Measurements from ENCODE around the gene KDELR3.

The KDELR3 gene

DNA sequence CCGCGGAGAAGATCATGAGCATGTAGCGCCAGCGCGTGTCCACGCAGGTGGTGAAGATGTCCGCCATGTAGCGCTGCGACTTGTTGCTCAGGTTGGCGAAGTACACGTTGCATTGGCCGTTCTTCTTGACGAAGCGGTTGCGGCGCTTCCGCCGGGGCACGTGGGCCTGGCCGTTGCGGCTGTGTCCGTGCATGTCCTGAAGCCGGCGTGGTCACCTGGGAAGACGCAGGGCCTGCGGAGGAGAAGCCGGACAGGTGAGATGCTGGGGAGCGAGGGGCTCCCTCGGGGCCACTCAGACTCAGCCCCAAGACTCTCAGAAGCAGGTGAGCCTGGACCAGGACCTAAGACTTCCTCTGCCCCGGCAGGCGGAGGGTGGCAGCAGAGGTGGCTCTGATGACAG, 40.0 kb upstream of the KDELR3 start:
- H3K9ac ChIP-seq (ENCODE audit: low read depth, low read length), result no peak overlapping the region
- H3K4me3 ChIP-seq (ENCODE audit: low read length), result no peak overlapping the region
- no peak overlapping the region for H3K27ac ChIP-seq (ENCODE audit: low read length)
- no peaks in the 10 kb centered on the region for H3K9me3 ChIP-seq (ENCODE audit: insufficient read depth, low read depth, low read length)
- peaks cover 4% of the 10 kb centered on the region; the same call in 1 of the 2 replicates for H3K4me1 ChIP-seq (ENCODE audit: insufficient read depth, low read length)
- no peaks in the 10 kb centered on the region for H3K27me3 ChIP-seq (ENCODE audit: insufficient read depth, low read length)
- H3K36me3 ChIP-seq (ENCODE audit: insufficient read depth, low read depth, low read length), result no peaks in the 10 kb centered on the region

DNA sequence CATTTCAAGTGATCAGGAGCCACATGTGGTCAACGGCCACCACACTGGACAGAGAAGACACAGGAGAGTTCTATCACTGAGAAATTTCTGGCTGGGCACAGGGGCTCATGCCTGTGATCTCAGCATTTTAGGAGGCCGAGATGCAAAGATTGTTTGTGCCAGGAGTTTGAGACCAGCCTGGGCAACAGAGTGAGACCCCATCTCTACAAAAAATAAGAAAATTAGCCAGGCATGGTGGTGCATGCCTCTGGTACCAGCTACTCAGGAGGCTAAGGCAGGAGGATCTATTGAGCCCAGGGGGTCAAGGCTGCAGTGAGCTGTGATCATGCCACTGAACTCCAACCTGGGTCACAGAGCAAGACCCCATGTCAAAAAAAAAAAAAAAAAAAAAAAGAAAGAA, 39.2 kb upstream of the KDELR3 start:
- Histone ChIP-seq H3K9me3 (ENCODE audit: insufficient read depth, low read depth, low read length) (no peaks in the 10 kb centered on the region), H3K9ac (ENCODE audit: low read depth, low read length) (no peak overlapping the region), H3K27ac (ENCODE audit: low read length) (no peak overlapping the region)

DNA sequence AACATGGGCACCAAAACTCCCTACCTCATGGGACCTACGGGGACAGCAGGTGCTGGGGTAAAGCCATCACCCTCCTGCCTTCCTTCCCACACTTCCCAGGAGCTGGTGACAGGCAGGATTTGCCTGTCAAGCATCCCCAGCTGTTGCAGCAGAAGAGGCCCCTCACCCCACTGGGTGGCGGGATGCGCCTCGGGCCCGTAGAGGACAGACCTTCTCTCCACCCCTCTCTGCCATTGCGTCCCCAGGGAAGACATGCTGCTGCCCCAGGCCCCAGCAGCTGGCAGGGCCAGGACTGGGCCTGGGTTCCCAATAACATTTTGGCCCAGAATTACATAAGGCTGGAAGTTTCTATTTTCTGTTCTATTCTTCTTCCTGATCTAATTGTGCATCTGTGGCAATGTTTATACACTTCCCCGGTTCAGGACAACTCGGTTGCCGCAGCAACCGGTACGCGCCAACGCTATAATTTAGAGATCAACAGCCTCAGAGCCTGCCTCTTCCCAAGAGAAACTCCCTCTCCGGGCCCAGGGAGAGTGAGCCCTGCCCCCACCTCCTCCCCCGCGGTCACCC, 38.3 kb upstream of the KDELR3 start:
- no peaks in the 10 kb centered on the region for H3K9me3 ChIP-seq (ENCODE audit: insufficient read depth, low read depth, low read length)
- H3K27me3 ChIP-seq (ENCODE audit: insufficient read depth, low read length), result no peaks in the 10 kb centered on the region
- H3K27ac ChIP-seq (ENCODE audit: low read length), result no peak overlapping the region
- no peak overlapping the region for H3K9ac ChIP-seq (ENCODE audit: low read depth, low read length)
- no peaks in the 10 kb centered on the region for H3K4me1 ChIP-seq (ENCODE audit: insufficient read depth, low read length)
- H3K36me3 ChIP-seq (ENCODE audit: insufficient read depth, low read depth, low read length), result no peaks in the 10 kb centered on the region
- no peak overlapping the region for H3K4me3 ChIP-seq (ENCODE audit: low read length)

More for the DNA sequence above, 39.2 kb upstream of the KDELR3 start:
- H3K4me1 ChIP-seq (ENCODE audit: insufficient read depth, low read length), result peaks cover 4% of the 10 kb centered on the region; the same call in 1 of the 2 replicates
- H3K4me3 ChIP-seq (ENCODE audit: low read length), result no peak overlapping the region
- H3K36me3 ChIP-seq (ENCODE audit: insufficient read depth, low read depth, low read length), result no peaks in the 10 kb centered on the region
- no peaks in the 10 kb centered on the region for H3K27me3 ChIP-seq (ENCODE audit: insufficient read depth, low read length)

DNA sequence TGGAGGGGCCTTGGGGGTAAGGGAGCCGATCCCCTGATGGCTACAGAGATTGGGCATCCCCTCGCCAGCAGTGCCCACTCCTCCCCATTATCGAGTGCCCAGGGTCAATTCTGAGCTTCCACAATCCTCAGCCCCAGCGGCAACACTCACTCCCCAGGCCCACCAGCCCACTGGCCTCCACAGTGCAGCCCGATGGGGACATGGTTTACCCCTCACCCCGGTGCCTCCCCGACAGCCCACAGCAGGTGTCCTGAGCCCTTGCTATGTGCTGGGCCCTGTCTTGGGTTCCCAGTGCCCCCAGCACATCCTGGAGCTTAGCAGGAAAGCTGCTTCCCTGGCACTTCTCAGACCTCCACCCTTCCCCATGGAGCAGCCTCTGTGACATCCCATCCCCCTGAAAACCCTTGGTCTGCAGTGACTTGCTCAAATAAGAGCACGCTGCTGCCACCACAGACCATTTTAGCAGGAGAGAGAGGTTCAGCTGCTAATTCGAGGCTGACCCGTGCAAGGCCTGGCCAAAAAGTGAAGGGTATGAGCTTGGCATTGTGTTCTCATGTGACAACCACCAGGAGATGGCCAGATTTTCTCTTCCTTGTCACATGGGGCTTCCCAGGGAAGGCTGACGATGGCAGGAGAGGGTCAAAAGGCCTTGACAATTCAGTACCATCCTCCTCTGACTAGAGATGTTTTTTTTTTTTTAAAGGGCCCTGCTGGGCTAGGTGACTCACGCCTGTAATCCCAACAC, 36.5 kb upstream of the KDELR3 start:
- Histone ChIP-seq H3K9me3 (ENCODE audit: insufficient read depth, low read depth, low read length) (no peaks in the 10 kb centered on the region), H3K4me1 (ENCODE audit: insufficient read depth, low read length) (no peaks in the 10 kb centered on the region), H3K9ac (ENCODE audit: low read depth, low read length) (no peak overlapping the region), H3K27ac (ENCODE audit: low read length) (no peak overlapping the region), H3K36me3 (ENCODE audit: insufficient read depth, low read depth, low read length) (no peaks in the 10 kb centered on the region), H3K27me3 (ENCODE audit: insufficient read depth, low read length) (no peaks in the 10 kb centered on the region), H3K4me3 (ENCODE audit: low read length) (no peak overlapping the region)

DNA sequence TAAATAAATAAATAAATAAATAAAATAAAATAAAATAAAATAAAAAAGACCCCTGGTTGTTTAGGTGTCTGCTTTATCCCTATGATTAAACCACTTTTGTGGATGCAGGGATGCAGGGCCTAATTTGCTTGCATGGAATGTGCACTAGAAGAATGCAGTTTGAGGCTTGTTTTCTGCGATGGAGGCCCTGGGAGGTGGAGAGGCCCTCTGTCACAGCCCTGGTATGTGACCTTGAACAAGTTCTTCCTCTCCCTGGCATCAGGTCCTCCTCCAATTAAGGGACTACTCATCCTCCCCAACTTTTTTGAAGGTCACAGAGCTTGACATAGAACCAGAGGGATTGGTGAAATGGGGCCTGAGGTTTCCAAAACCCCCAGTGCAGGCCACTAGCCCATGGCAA, 35.6 kb upstream of the KDELR3 start:
- Histone ChIP-seq H3K4me1 (ENCODE audit: insufficient read depth, low read length) (no peaks in the 10 kb centered on the region), H3K9me3 (ENCODE audit: insufficient read depth, low read depth, low read length) (no peaks in the 10 kb centered on the region), H3K9ac (ENCODE audit: low read depth, low read length) (no peak overlapping the region), H3K36me3 (ENCODE audit: insufficient read depth, low read depth, low read length) (no peaks in the 10 kb centered on the region), H3K27me3 (ENCODE audit: insufficient read depth, low read length) (no peaks in the 10 kb centered on the region), H3K4me3 (ENCODE audit: low read length) (no peak overlapping the region), H3K27ac (ENCODE audit: low read length) (no peak overlapping the region)

DNA sequence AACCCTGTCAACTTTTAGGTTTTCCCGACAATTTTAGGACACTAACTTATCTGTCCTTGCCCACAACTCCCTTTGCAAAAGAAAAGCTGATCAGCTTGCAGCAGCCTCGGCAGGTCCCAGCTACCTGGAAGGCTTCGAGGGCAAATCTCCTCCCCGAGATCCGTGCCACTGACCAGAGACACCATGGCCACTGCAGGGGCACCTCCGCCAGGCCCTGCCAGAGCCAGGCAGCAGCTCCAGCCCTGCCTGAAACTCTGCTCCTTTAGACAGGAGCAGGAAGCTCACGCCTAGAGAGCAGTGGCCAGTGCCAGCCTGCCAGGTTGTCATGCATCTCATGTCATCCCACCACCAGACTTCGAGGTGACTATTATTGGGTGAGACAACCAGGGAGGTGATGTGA, 34.0 kb upstream of the KDELR3 start:
- H3K4me1 ChIP-seq (ENCODE audit: insufficient read depth, low read length), result no peaks in the 10 kb centered on the region
- no peaks in the 10 kb centered on the region for H3K27me3 ChIP-seq (ENCODE audit: insufficient read depth, low read length)
- H3K4me3 ChIP-seq (ENCODE audit: low read length), result no peak overlapping the region
- H3K9me3 ChIP-seq (ENCODE audit: insufficient read depth, low read depth, low read length), result no peaks in the 10 kb centered on the region
- no peaks in the 10 kb centered on the region for H3K36me3 ChIP-seq (ENCODE audit: insufficient read depth, low read depth, low read length)
- no peak overlapping the region for H3K27ac ChIP-seq (ENCODE audit: low read length)
- no peak overlapping the region for H3K9ac ChIP-seq (ENCODE audit: low read depth, low read length)

DNA sequence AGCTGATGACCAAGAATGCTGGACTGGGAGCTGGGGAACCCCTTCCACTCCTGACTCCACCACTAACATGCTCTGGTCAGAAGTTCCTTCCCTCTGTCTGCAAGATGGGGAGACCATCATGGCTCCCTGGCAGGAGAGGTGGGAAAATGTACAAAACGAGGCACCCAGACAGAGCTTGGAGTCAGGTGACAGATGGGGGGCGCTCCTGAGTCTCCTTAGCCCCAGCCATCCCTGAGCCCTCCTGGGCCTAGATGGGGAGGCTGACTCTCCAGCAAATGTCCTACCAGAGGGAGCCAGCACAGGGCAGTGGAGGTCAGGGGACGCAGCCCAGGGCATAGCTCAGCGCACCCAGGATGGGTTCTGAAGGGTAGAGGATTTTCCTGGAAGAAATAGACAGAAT, 32.9 kb upstream of the KDELR3 start:
- Histone ChIP-seq H3K9me3 (ENCODE audit: insufficient read depth, low read depth, low read length) (no peaks in the 10 kb centered on the region), H3K27me3 (ENCODE audit: insufficient read depth, low read length) (no peaks in the 10 kb centered on the region), H3K4me3 (ENCODE audit: low read length) (no peak overlapping the region), H3K36me3 (ENCODE audit: insufficient read depth, low read depth, low read length) (no peaks in the 10 kb centered on the region), H3K9ac (ENCODE audit: low read depth, low read length) (no peak overlapping the region), H3K27ac (ENCODE audit: low read length) (no peak overlapping the region), H3K4me1 (ENCODE audit: insufficient read depth, low read length) (no peaks in the 10 kb centered on the region)

DNA sequence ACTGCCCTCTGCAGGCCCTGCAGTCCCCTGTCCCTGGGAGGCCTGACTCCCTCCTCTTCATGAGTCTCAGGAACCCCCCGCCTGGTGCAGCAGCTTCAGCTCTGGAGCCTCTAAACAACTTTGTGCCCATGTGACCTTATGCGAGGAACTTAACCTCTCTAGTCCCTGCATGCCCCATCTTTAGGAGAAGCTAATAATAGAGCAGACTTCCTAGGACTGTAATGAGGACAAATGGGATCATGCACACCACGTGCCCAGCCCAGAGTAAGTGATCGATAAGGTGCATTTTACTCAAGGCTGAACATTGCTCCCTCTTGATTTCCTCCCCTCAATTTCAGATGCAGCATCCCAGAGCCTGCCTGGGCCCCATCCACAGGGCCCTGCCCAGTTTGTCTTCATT, 31.9 kb upstream of the KDELR3 start:
- H3K9ac ChIP-seq (ENCODE audit: low read depth, low read length), result no peak overlapping the region

DNA sequence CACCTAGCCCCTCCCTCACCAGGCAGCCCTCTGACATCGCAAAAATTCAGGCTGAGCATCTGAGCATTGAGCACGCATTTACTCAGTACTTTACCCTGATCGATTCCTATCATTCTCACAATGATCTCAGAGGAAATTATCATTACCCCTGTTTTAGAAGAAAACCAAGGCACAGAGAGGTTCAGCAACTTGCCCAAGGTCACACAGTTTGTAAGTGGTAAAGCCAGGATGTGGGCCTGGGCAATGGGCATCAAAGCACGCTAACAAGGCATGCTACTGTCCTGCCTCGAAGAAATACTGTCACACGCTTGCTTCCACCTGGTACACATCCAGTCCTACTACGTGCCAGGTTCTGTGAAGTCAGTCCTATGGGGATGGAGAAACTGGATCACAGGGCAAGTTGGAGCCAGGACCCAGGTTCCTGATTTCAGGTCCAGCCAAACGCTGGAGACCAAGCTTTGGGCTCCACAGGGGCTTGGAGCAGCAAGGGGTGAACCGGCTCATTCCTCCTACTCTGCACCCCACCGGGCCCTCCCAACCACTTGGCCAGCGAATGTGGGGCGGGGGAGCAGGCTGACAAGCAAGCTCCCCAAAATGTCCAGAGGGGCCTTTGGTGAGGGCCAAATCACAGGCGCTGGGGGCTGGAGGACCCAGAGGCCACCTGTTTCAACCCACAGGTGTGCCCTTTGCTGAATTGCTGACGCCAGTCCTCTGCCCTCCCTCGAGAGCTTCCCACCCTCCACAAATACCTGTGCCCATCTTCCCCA, 31.1 kb upstream of the KDELR3 start:
- Histone ChIP-seq H3K9me3 (ENCODE audit: insufficient read depth, low read depth, low read length) (no peaks in the 10 kb centered on the region), H3K36me3 (ENCODE audit: insufficient read depth, low read depth, low read length) (no peaks in the 10 kb centered on the region), H3K27me3 (ENCODE audit: insufficient read depth, low read length) (no peaks in the 10 kb centered on the region), H3K27ac (ENCODE audit: low read length) (no peak overlapping the region), H3K9ac (ENCODE audit: low read depth, low read length) (no peak overlapping the region), H3K4me1 (ENCODE audit: insufficient read depth, low read length) (no peaks in the 10 kb centered on the region), H3K4me3 (ENCODE audit: low read length) (no peak overlapping the region)

More for the DNA sequence above, 31.9 kb upstream of the KDELR3 start:
- no peak overlapping the region for H3K4me3 ChIP-seq (ENCODE audit: low read length)
- H3K9me3 ChIP-seq (ENCODE audit: insufficient read depth, low read depth, low read length), result no peaks in the 10 kb centered on the region
- H3K27me3 ChIP-seq (ENCODE audit: insufficient read depth, low read length), result no peaks in the 10 kb centered on the region
- H3K36me3 ChIP-seq (ENCODE audit: insufficient read depth, low read depth, low read length), result no peaks in the 10 kb centered on the region
- H3K27ac ChIP-seq (ENCODE audit: low read length), result no peak overlapping the region
- H3K4me1 ChIP-seq (ENCODE audit: insufficient read depth, low read length), result no peaks in the 10 kb centered on the region

DNA sequence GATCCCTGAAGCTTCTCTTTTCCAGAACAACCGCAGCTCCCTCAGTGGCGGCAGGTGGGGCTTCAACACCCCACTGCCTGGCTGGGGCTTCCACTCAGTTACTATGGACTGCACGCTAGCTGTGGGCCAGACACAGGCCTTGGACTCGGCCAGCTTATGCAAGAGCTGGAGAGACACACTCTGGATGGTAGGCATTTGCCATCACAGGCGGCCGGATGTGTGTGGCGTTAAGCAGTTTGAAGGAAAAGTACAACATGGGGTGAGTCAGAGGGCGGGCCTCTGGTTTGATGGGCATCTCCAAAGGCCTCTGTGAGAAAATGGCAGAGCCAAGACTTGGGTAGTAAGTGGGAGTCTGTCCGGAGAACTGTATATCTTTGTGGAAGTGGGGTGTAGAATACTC, 30.5 kb upstream of the KDELR3 start:
- H3K4me3 ChIP-seq (ENCODE audit: low read length), result no peak overlapping the region
- H3K9ac ChIP-seq (ENCODE audit: low read depth, low read length), result no peak overlapping the region
- no peaks in the 10 kb centered on the region for H3K4me1 ChIP-seq (ENCODE audit: insufficient read depth, low read length)
- H3K36me3 ChIP-seq (ENCODE audit: insufficient read depth, low read depth, low read length), result no peaks in the 10 kb centered on the region
- no peaks in the 10 kb centered on the region for H3K9me3 ChIP-seq (ENCODE audit: insufficient read depth, low read depth, low read length)
- no peak overlapping the region for H3K27ac ChIP-seq (ENCODE audit: low read length)
- no peaks in the 10 kb centered on the region for H3K27me3 ChIP-seq (ENCODE audit: insufficient read depth, low read length)

DNA sequence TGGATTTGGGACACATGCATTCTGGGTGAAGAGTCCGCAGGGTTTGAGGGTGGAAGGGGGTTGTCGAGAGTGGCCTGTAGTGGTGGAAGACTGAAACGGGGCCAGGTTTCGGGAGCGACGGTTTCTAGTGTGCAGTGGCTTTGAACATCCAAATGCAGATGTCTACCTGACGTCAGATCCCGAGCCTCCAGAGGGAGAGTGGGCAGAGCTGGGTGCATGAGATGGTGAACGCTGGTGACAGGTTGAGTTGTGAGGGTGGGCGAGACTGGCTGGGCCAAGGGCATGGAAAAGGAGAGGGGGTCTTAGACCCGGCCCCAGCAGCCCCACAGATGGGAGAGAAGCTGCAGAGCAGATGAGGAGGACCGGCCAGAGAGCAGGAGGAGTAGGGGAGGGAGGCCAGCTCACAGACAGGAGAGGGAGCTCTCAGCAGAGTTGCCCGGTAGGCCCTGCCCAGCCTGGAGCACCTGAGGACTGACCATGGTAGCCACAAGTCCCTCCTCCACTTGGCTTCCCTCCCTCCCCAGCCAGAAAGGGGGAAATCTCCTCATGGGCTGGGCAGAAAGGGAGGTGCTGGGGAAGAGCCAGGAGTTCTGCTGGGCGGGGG, 27.0 kb upstream of the KDELR3 start:
- no peak overlapping the region for H3K27ac ChIP-seq (ENCODE audit: low read length)
- H3K4me3 ChIP-seq (ENCODE audit: low read length), result no peak overlapping the region
- no peaks in the 10 kb centered on the region for H3K4me1 ChIP-seq (ENCODE audit: insufficient read depth, low read length)
- H3K36me3 ChIP-seq (ENCODE audit: insufficient read depth, low read depth, low read length), result no peaks in the 10 kb centered on the region
- no peak overlapping the region for H3K9ac ChIP-seq (ENCODE audit: low read depth, low read length)
- peaks cover 5% of the 10 kb centered on the region; the same call in 1 of the 2 replicates for H3K27me3 ChIP-seq (ENCODE audit: insufficient read depth, low read length)
- no peaks in the 10 kb centered on the region for H3K9me3 ChIP-seq (ENCODE audit: insufficient read depth, low read depth, low read length)

All from iPS-20b (cell line).